IMR-90 (cell line): ENCODE measurements around the gene ATP1A1. TPM values are rescaled to one million over a fixed set of nuclear protein-coding genes. Genes with fewer than 3 reads are reported as not detected.

Experiments used
- ATAC-seq: fragments of 200-7000 bp; cut with Tn5 transposase; 2 replicates; pipeline ENCODE4 v1.9.1; 2020; ENCODE audit warnings: low read depth, mild to moderate bottlenecking, moderate library complexity
- BruUV-seq: library from RNA; stranded (reverse); fragments of 400-500 nt; replicated peaks from 2 replicates; lab custom pipeline; 2021; lab: Mats Ljungman, UMichigan
- CTCF ChIA-PET: fragments of 300-600 bp; formaldehyde crosslinking; extraction: SDS; loops from one replicate; lab custom pipeline; 2021; ENCODE audit warnings: antibody characterized with exemption; lab: Yijun Ruan, JAX
- POLR2A ChIA-PET: fragments of 300-600 bp; sonication (Branson Sonifier 250); formaldehyde crosslinking; loops from one replicate; lab custom pipeline; 2022; ENCODE audit warnings: antibody characterized with exemption; ENCODE audit not compliant: unreplicated experiment; lab: Charles Lee
- DNase-seq: peaks from one replicate; pipeline ENCODE4 v3.0.0; 2013
- H2AFZ ChIP-seq: replicated peaks from 2 replicates; pipeline ENCODE3; 2013; ENCODE audit warnings: low read length, mild to moderate bottlenecking; ENCODE audit not compliant: poor library complexity
- H2AK5ac ChIP-seq: 2 replicates; pipeline ENCODE4 v1.6.1; 2013; ENCODE audit warnings: low read depth, low read length, inconsistent platforms
- H2AK9ac ChIP-seq: replicated peaks from 2 replicates; pipeline ENCODE3; 2013; ENCODE audit warnings: mild to moderate bottlenecking, low read depth, low read length, moderate library complexity; ENCODE audit not compliant: poor library complexity
- H2BK120ac ChIP-seq: 2 replicates; pipeline ENCODE4 v1.6.1; 2013; ENCODE audit warnings: low read depth, low read length, inconsistent platforms
- H2BK15ac ChIP-seq: 3 replicates; pipeline ENCODE4 v1.6.1; 2013; ENCODE audit warnings: low read depth, low read length, inconsistent platforms
- H2BK20ac ChIP-seq: 2 replicates; pipeline ENCODE4 v1.6.1; 2013; ENCODE audit warnings: low read depth, mild to moderate bottlenecking, inconsistent platforms, low read length, moderate library complexity
- H2BK5ac ChIP-seq: 2 replicates; pipeline ENCODE4 v1.6.1; 2013; ENCODE audit warnings: mild to moderate bottlenecking, low read depth, low read length, inconsistent platforms; ENCODE audit not compliant: poor library complexity, severe bottlenecking
- H3K14ac ChIP-seq: replicated peaks from 2 replicates; pipeline ENCODE4 v1.6.1; 2013; ENCODE audit warnings: low read depth, low read length, inconsistent platforms
- H3K18ac ChIP-seq: 2 replicates; pipeline ENCODE4 v1.6.1; 2013; ENCODE audit warnings: low read depth, low read length, control low read depth
- H3K23ac ChIP-seq: 2 replicates; pipeline ENCODE4 v1.6.1; 2013; ENCODE audit warnings: low read depth, low read length, inconsistent platforms
- H3K27ac ChIP-seq: 2 replicates; pipeline ENCODE4 v1.5.1; 2013; ENCODE audit warnings: mild to moderate bottlenecking, control low read depth, low read length; ENCODE audit not compliant: insufficient read depth
- H3K27me3 ChIP-seq: 2 replicates; pipeline ENCODE4 v1.6.1; 2013; ENCODE audit warnings: low read length; ENCODE audit not compliant: control insufficient read depth, insufficient read depth
- H3K36me3 ChIP-seq: 2 replicates; pipeline ENCODE4 v1.6.1; 2013; ENCODE audit warnings: low read length, mixed read lengths; ENCODE audit not compliant: control insufficient read depth, insufficient read depth
- H3K4ac ChIP-seq: 2 replicates; pipeline ENCODE4 v1.6.1; 2013; ENCODE audit warnings: low read depth, low read length, inconsistent platforms
- H3K4me1 ChIP-seq: 2 replicates; pipeline ENCODE4 v1.6.1; 2013; ENCODE audit warnings: low read length, mixed read lengths; ENCODE audit not compliant: control insufficient read depth, insufficient read depth
- H3K4me2 ChIP-seq: 2 replicates; pipeline ENCODE4 v1.6.1; 2013; ENCODE audit warnings: low read depth, mild to moderate bottlenecking, control low read depth, low read length, moderate library complexity
- H3K4me3 ChIP-seq: 2 replicates; pipeline ENCODE4 v1.5.1; 2013; ENCODE audit warnings: low read depth, mild to moderate bottlenecking, control low read depth, low read length, moderate library complexity; ENCODE audit not compliant: insufficient read depth
- H3K56ac ChIP-seq: 2 replicates; pipeline ENCODE4 v1.6.1; 2013; ENCODE audit warnings: low read length, inconsistent platforms; ENCODE audit not compliant: insufficient read depth; ENCODE audit errors: extremely low read depth
- H3K79me1 ChIP-seq, 2 experiments: 2 replicates each; pipeline ENCODE4 v1.6.1; 2013; ENCODE audit warnings: low read length in 2 of 2, inconsistent platforms in 1 of 2, low read depth in 1 of 2
- H3K9ac ChIP-seq: 2 replicates; pipeline ENCODE4 v1.6.1; 2013; ENCODE audit warnings: low read depth, low read length, control low read depth
- H3K9me1 ChIP-seq: 2 replicates; pipeline ENCODE4 v1.6.1; 2013; ENCODE audit warnings: low read length, inconsistent platforms; ENCODE audit not compliant: insufficient read depth
- H3K9me3 ChIP-seq: 2 replicates; pipeline ENCODE4 v1.6.1; 2013; ENCODE audit warnings: low read length; ENCODE audit not compliant: control insufficient read depth, insufficient read depth
- H4K20me1 ChIP-seq: 2 replicates; pipeline ENCODE4 v1.6.1; 2013; ENCODE audit warnings: low read length, inconsistent platforms; ENCODE audit not compliant: insufficient read depth
- H4K5ac ChIP-seq: 2 replicates; pipeline ENCODE4 v1.6.1; 2013; ENCODE audit warnings: mild to moderate bottlenecking, low read depth, low read length, control low read depth
- H4K8ac ChIP-seq, 2 experiments: 2 replicates each; pipeline ENCODE4 v1.6.1; 2013; ENCODE audit warnings: low read depth in 2 of 2, low read length in 2 of 2, control low read depth in 1 of 2, inconsistent platforms in 1 of 2
- H4K91ac ChIP-seq: 2 replicates; pipeline ENCODE4 v1.6.1; 2013; ENCODE audit warnings: low read depth, low read length, inconsistent platforms; ENCODE audit not compliant: insufficient read depth
- MXI1 ChIP-seq: IDR thresholded peaks from 2 replicates; pipeline ENCODE4 v1.6.1; 2012; ENCODE audit warnings: low read depth, mild to moderate bottlenecking, low read length, moderate library complexity, borderline replicate concordance
- WGBS, 2 experiments: methylation state at CpG; one replicate each; pipeline versions ENCODE4 v1.1.5 to v1.1.7; 2013; ENCODE audit warnings: missing lambda C conversion rate in 2 of 2; ENCODE audit not compliant: insufficient read length in 1 of 2; ENCODE audit errors: extremely low coverage in 2 of 2; 5-methylcytosine and 5-hydroxymethylcytosine counted together
- dilution Hi-C: fragments of 300-500 bp; cut with HindIII; formaldehyde crosslinking; loops from one replicate; pipeline ENCODE4 v1.14.3; 2018; ENCODE audit warnings: low sequenced_read_pairs; ENCODE audit not compliant: unreplicated experiment
- in situ Hi-C: fragments of 300-500 bp; cut with MboI; formaldehyde crosslinking; loops from 3 replicates; pipeline ENCODE4 v1.14.3; 2019; ENCODE audit warnings: low sequenced_read_pairs, inconsistent platforms, mixed read lengths
- intact Hi-C: fragments of 100-400 bp; cut with micrococcal nuclease; formaldehyde crosslinking; loops from 2 replicates; pipeline ENCODE4 v1.10.0; 2022
- polyA plus RNA-seq, 3 experiments: library from polyadenylated mRNA; depleted of rRNA; stranded (reverse); fragments of >200 nt; gene quantifications; 2 replicates each; pipeline ENCODE4 v1.2.3, GENCODE V29; 2012; ENCODE audit warnings: low replicate concordance in 1 of 3
- total RNA-seq: library from RNA; depleted of rRNA; stranded (reverse); fragments of >200 nt; gene quantifications from 2 replicates; pipeline ENCODE4 v1.2.3, GENCODE V29; 2012

The ATP1A1 gene
- total and polyA plus RNA-seq, 2 of the 4 experiments (the other 2 are of a cell fraction) = 116 to 125 TPM

DNA sequence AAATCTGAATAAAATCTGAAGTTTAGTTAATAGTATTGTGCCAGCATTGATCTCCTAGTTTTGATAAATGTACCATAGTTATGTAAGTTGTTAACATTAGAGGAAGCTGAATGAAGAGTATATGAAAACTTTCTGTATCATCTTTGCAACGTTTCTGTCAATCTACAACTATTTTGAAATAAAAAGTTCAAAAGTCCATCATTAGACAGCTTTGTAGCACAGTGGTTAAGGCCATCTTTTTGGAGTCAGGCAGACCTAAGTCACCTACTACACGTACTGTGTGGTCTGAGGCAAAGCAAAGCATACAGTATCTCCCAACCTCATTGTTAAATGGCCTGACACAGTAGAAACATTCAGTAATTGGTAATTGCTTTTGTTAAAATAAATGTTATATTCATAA lies 47.9 kb upstream of the ATP1A1 start:
- H2AK5ac ChIP-seq = no peak overlapping the region
- POLR2A ChIA-PET = no interaction called here
- H3K9ac ChIP-seq = no peak overlapping the region
- no peak for DNase-seq
- H3K79me1 ChIP-seq = no peaks in the 10 kb centered on the region
- no peaks in the 10 kb centered on the region for H4K20me1 ChIP-seq
- H4K8ac ChIP-seq = no peak overlapping the region
- no peak overlapping the region for H4K5ac ChIP-seq
- no peak overlapping the region for H2AFZ ChIP-seq
- H3K27ac ChIP-seq = no peak overlapping the region
- H2BK120ac ChIP-seq = no peak overlapping the region
- no TSS peak for BruUV-seq
- no peak overlapping the region for H3K4me2 ChIP-seq
- WGBS, 2 experiments = no CpG with 5 or more reads among the region's 2 CpGs
- TF ChIP-seq MXI1 = no peak
- no peak overlapping the region for H3K14ac ChIP-seq
- H3K27me3 ChIP-seq = peaks cover 7% of the 10 kb centered on the region; the same call in 1 of the 2 replicates
- in situ Hi-C loops (no loop called here), intact Hi-C loops (loop anchor here (5.0 kb wide), 1 partner anchor 43 kb away; no protein-coding TSS in a partner anchor), dilution Hi-C loops (no loop called here)
- H3K36me3 ChIP-seq = no peaks in the 10 kb centered on the region
- no peak overlapping the region for H3K18ac ChIP-seq
- no peak overlapping the region for H2BK15ac ChIP-seq
- H3K4ac ChIP-seq = no peak overlapping the region
- no peak overlapping the region for H3K23ac ChIP-seq
- H3K9me1 ChIP-seq = 0 out of 2 replicates have a peak, but pooled peaks cover 3% of the 10 kb centered on the region
- CTCF ChIA-PET = no interaction called here
- no peak overlapping the region for H3K56ac ChIP-seq
- H3K9me3 ChIP-seq = no peaks in the 10 kb centered on the region
- ATAC-seq = no peak
- no peak overlapping the region for H3K4me3 ChIP-seq
- no peak overlapping the region for H2BK5ac ChIP-seq
- H3K4me1 ChIP-seq = no peaks in the 10 kb centered on the region
- H2AK9ac ChIP-seq = no peak overlapping the region
- H4K91ac ChIP-seq = no peak overlapping the region
- no peak overlapping the region for H2BK20ac ChIP-seq
